ENCODE measurements around the gene FMO1. TPM values are rescaled to one million over a fixed set of nuclear protein-coding genes. Genes with fewer than 3 reads are reported as not detected.

The FMO1 gene
- total and polyA plus RNA-seq, 10 of the 15 experiments (the other 5 are each of a cell fraction or from before 2014, with no cell fraction given), result not detected

DNA sequence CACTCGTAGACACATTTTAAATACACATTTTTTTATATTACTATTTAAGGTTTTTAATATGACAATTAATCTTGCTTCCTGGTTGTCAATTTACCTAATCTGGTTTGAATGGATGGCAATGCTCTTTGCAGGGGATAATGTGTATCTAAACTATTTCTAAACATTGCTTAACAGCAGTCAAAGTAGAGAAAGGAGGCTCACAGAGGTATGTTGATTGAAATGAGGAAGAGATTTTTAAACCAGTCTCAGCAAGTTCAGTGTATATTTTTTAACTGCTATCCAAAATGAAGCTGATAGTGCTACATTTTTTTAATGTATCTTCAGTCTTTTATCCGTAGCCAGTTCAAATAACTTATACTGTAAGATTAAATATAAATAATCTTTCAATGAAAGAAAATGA is 17.4 kb downstream of the FMO1 start:
- ATAC-seq, result no peak
- SMC1A ChIA-PET (ENCODE audit: uncharacterized antibody, unreplicated experiment), result no interaction called here
- Histone ChIP-seq H3K9me3 (replicated peaks; ENCODE audit: control insufficient read depth, insufficient read depth, low read length) (no peaks in the 10 kb centered on the region), H3K9ac (ENCODE audit: control insufficient read depth, insufficient read depth, low read length) (no peak overlapping the region), H3K27me3 (replicated peaks in 1 of 2; ENCODE audit: control insufficient read depth in 2 of 2, insufficient read depth in 2 of 2, low read length in 1 of 2) (no peaks in the 10 kb centered on the region; a peak in 2 of 4 replicates), H3K79me2 (ENCODE audit: control insufficient read depth, insufficient read depth, low read length) (no peaks in the 10 kb centered on the region), H2AFZ (ENCODE audit: control insufficient read depth, low read depth, low read length) (no peak overlapping the region), H3K4me2 (ENCODE audit: control insufficient read depth, insufficient read depth) (no peak overlapping the region), H3K4me3 (no peak overlapping the region), H4K20me1 (ENCODE audit: control insufficient read depth, insufficient read depth) (no peaks in the 10 kb centered on the region), H3K4me1 (ENCODE audit: control insufficient read depth, insufficient read depth, low read length) (no peaks in the 10 kb centered on the region), H3K36me3 (ENCODE audit: control insufficient read depth in 2 of 2, insufficient read depth in 2 of 2, low read length in 1 of 2) (no peaks in the 10 kb centered on the region), H3K27ac (ENCODE audit: control insufficient read depth, insufficient read depth) (no peak overlapping the region)
- in situ Hi-C loops (cut with MboI) (no loop called here), intact Hi-C loops (cut with micrococcal nuclease; ENCODE audit: unreplicated experiment) (no loop called here)
- RAD21 ChIA-PET (ENCODE audit: unreplicated experiment), result no interaction called here
- CTCF ChIA-PET, result no interaction called here
- 2% methylated on average over 2 of the region's 2 CpGs for WGBS (ENCODE audit: insufficient coverage, insufficient replicate concordance, low lambda C conversion rate, missing lambda C conversion rate)
- FAIRE-seq, result no peak
- no TSS peak for BruUV-seq (replicated peaks)
- no peak for DNase-seq (ENCODE audit: low read depth, low spot score)
- TF ChIP-seq, protein P1, sequence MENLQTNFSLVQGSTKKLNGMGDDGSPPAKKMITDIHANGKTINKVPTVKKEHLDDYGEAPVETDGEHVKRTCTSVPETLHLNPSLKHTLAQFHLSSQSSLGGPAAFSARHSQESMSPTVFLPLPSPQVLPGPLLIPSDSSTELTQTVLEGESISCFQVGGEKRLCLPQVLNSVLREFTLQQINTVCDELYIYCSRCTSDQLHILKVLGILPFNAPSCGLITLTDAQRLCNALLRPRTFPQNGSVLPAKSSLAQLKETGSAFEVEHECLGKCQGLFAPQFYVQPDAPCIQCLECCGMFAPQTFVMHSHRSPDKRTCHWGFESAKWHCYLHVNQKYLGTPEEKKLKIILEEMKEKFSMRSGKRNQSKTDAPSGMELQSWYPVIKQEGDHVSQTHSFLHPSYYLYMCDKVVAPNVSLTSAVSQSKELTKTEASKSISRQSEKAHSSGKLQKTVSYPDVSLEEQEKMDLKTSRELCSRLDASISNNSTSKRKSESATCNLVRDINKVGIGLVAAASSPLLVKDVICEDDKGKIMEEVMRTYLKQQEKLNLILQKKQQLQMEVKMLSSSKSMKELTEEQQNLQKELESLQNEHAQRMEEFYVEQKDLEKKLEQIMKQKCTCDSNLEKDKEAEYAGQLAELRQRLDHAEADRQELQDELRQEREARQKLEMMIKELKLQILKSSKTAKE (IDR thresholded peaks at IDR 0.05; ENCODE audit: low read depth, poor library complexity, severe bottlenecking), result no peak
- TF ChIP-seq NFXL1 (IDR thresholded peaks at IDR 0.05; ENCODE audit: borderline replicate concordance) (no peak), KAT2A (conservative IDR thresholded peaks at IDR 0.05; ENCODE audit: control insufficient read depth, low read depth, low read length) (no peak), ESRRA (IDR thresholded peaks at IDR 0.05; ENCODE audit: low read length) (no peak)
- TF ChIP-seq, protein P2, sequence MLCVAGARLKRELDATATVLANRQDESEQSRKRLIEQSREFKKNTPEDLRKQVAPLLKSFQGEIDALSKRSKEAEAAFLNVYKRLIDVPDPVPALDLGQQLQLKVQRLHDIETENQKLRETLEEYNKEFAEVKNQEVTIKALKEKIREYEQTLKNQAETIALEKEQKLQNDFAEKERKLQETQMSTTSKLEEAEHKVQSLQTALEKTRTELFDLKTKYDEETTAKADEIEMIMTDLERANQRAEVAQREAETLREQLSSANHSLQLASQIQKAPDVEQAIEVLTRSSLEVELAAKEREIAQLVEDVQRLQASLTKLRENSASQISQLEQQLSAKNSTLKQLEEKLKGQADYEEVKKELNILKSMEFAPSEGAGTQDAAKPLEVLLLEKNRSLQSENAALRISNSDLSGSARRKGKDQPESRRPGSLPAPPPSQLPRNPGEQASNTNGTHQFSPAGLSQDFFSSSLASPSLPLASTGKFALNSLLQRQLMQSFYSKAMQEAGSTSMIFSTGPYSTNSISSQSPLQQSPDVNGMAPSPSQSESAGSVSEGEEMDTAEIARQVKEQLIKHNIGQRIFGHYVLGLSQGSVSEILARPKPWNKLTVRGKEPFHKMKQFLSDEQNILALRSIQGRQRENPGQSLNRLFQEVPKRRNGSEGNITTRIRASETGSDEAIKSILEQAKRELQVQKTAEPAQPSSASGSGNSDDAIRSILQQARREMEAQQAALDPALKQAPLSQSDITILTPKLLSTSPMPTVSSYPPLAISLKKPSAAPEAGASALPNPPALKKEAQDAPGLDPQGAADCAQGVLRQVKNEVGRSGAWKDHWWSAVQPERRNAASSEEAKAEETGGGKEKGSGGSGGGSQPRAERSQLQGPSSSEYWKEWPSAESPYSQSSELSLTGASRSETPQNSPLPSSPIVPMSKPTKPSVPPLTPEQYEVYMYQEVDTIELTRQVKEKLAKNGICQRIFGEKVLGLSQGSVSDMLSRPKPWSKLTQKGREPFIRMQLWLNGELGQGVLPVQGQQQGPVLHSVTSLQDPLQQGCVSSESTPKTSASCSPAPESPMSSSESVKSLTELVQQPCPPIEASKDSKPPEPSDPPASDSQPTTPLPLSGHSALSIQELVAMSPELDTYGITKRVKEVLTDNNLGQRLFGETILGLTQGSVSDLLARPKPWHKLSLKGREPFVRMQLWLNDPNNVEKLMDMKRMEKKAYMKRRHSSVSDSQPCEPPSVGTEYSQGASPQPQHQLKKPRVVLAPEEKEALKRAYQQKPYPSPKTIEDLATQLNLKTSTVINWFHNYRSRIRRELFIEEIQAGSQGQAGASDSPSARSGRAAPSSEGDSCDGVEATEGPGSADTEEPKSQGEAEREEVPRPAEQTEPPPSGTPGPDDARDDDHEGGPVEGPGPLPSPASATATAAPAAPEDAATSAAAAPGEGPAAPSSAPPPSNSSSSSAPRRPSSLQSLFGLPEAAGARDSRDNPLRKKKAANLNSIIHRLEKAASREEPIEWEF (IDR thresholded peaks at IDR 0.05; ENCODE audit: insufficient replicate concordance, low read depth, low read length), result no peak
- POLR2A ChIA-PET, result no interaction called here
